Neural crest cell (in vitro differentiated cells): ENCODE results near the gene CCDC181. TPM values are rescaled to one million over a fixed set of nuclear protein-coding genes. Genes with fewer than 3 reads are reported as not detected.

Experiments used
- DNase-seq: peaks from one replicate; pipeline ENCODE4 v3.0.0; 2021; ENCODE audit warnings: low read depth, mixed read lengths, low spot score
- H3K27ac Mint-ChIP-seq: one replicate; pipeline ENCODE4 v1.8.0; 2021; ENCODE audit warnings: mild to moderate bottlenecking, mixed read lengths; ENCODE audit not compliant: unreplicated experiment
- H3K27me3 Mint-ChIP-seq: 2 replicates; pipeline ENCODE4 v1.8.0; 2021; ENCODE audit warnings: low read depth, mild to moderate bottlenecking, mixed read lengths
- H3K36me3 Mint-ChIP-seq: 2 replicates; pipeline ENCODE4 v1.8.0; 2021; ENCODE audit warnings: low read depth, mild to moderate bottlenecking, mixed read lengths
- H3K4me1 Mint-ChIP-seq: 2 replicates; pipeline ENCODE4 v1.8.0; 2021; ENCODE audit warnings: mixed read lengths
- H3K4me3 Mint-ChIP-seq: one replicate; pipeline ENCODE4 v1.8.0; 2021; ENCODE audit warnings: mild to moderate bottlenecking, mixed read lengths
- H3K9me3 Mint-ChIP-seq: 2 replicates; pipeline ENCODE4 v1.8.0; 2021; ENCODE audit warnings: mixed read lengths
- total RNA-seq: library from RNA; stranded (reverse); gene quantifications from 2 replicates; pipeline ENCODE4 v1.2.1, GENCODE V29; 2021
- TF ChIP-seq, protein P1 (sequence below): fragments of 200-600 bp; sonication (generic); conservative IDR thresholded peaks from 2 replicates; pipeline ENCODE4 v1.5.0; 2021; ENCODE audit warnings: antibody characterized with exemption, mild to moderate bottlenecking

CCDC181 gene
- total RNA-seq, 1 donor from 2014 or later, result 7.5 TPM

DNA sequence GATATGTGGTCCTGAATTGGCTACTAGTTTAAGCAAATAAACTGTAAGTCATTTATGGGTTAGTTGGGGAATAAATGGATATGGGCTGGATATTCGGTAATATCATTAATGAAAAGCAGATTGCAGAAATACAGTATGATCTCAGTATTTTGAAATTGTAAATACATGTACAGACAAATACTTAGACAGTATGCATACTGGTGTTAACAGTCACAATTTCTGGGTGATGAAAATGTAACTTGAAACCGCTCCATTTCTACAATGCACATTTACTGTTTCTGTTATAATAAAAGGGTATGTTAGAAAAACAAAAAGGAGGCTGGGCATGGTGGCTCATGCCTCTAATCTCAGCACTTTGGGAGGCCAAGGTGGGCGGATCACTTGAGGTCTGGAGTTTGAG, 31.3 kb downstream of the CCDC181 start:
- TF ChIP-seq, protein P1, sequence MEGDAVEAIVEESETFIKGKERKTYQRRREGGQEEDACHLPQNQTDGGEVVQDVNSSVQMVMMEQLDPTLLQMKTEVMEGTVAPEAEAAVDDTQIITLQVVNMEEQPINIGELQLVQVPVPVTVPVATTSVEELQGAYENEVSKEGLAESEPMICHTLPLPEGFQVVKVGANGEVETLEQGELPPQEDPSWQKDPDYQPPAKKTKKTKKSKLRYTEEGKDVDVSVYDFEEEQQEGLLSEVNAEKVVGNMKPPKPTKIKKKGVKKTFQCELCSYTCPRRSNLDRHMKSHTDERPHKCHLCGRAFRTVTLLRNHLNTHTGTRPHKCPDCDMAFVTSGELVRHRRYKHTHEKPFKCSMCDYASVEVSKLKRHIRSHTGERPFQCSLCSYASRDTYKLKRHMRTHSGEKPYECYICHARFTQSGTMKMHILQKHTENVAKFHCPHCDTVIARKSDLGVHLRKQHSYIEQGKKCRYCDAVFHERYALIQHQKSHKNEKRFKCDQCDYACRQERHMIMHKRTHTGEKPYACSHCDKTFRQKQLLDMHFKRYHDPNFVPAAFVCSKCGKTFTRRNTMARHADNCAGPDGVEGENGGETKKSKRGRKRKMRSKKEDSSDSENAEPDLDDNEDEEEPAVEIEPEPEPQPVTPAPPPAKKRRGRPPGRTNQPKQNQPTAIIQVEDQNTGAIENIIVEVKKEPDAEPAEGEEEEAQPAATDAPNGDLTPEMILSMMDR, result no peak
- Mint-ChIP-seq H3K4me1 (no peaks in the 10 kb centered on the region), H3K27ac (no peak overlapping the region), H3K4me3 (no peak overlapping the region), H3K27me3 (no peaks in the 10 kb centered on the region), H3K9me3 (peaks cover 3% of the 10 kb centered on the region), H3K36me3 (peaks cover 39% of the 10 kb centered on the region)
- DNase-seq, result no peak

DNA sequence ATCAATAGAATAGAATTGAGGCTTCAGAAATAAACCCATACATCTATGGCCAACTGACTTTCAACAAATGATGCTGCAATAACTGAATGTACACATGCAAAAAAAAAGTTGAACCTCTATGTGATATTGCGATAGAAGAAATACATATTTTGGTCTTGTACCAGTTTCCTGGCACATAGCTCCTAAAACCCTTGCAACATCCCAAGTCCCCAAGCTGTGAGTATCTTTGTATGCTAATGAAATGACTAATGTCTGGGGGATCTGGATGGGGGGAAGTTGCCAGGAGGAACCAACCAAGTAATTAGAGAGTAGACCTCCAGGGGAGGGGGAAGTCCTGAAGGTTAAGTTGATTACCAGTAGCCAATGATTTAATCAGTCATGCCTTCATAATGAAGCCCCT, 34.9 kb downstream of the CCDC181 start:
- no peak for DNase-seq
- TF ChIP-seq, protein P1, result no peak
- H3K27ac Mint-ChIP-seq, result no peak overlapping the region
- H3K9me3 Mint-ChIP-seq, result no peaks in the 10 kb centered on the region
- peaks cover 30% of the 10 kb centered on the region for H3K36me3 Mint-ChIP-seq
- no peaks in the 10 kb centered on the region for H3K4me1 Mint-ChIP-seq
- no peaks in the 10 kb centered on the region for H3K27me3 Mint-ChIP-seq
- H3K4me3 Mint-ChIP-seq, result no peak overlapping the region

DNA sequence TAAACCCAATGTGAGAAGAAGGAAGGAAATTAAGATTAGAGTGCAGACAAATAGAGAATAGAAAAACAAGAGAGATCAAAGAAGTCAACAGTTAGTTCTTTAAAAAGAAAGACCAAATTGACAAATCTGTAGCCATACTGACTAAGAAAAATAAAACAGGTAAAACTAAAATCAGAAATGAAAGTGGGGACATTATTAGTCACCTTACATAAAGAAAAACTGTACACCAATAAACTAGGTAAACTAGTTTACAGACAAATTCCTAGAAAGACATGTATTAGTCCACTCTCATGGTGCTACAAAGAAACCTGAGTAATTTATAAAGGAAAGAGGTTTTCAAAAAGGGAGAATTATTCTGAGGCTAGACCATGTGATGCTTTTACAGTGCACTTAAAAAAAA, 37.0 kb downstream of the CCDC181 start:
- DNase-seq, result no peak
- H3K9me3 Mint-ChIP-seq, result no peaks in the 10 kb centered on the region
- TF ChIP-seq, protein P1, result no peak
- H3K27ac Mint-ChIP-seq, result no peak overlapping the region
- H3K4me3 Mint-ChIP-seq, result no peak overlapping the region
- peaks cover 24% of the 10 kb centered on the region for H3K36me3 Mint-ChIP-seq
- H3K4me1 Mint-ChIP-seq, result no peaks in the 10 kb centered on the region
- no peaks in the 10 kb centered on the region for H3K27me3 Mint-ChIP-seq

DNA sequence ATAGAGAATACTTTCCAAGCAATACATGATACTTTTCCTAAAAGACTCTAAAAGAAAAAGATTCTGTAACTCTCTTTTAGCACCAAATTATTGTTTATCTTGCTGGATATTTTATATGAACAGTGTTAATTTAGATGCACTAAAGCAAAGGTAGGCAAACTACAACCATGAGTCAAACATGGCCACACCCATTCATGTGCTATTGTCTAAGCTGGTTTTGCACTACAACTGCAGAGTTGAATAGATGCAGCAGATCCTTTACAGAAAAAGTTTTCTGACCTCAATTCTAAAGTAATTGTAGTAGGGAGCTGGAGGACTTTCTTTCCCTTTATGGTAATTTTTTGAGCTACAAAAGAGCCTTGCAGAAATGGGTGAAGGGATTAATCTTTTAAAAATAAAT, 39.9 kb downstream of the CCDC181 start:
- H3K27me3 Mint-ChIP-seq, result no peaks in the 10 kb centered on the region
- no peak for DNase-seq
- no peak overlapping the region for H3K4me3 Mint-ChIP-seq
- H3K27ac Mint-ChIP-seq, result no peak overlapping the region
- H3K4me1 Mint-ChIP-seq, result no peaks in the 10 kb centered on the region
- H3K9me3 Mint-ChIP-seq, result no peaks in the 10 kb centered on the region
- peaks cover 19% of the 10 kb centered on the region for H3K36me3 Mint-ChIP-seq
- TF ChIP-seq, protein P1, result no peak

DNA sequence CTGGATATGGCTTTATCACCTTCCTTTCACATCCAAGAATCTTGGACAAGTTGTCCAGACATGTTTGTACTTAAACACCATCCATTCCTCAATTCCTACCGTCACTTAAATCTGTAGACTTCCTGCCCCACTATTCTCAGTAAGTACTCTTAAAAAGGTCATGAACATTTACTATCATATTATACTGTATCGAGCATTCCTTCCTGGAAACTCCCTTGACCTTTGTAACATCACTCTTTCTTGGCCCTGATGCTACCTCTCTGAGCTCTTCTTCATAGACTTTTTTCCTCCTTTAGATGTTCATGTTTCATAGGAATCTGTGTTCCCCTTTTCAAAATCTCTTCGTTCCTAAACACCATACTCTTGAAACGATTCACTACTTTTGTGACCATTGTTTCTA, 43.8 kb downstream of the CCDC181 start:
- Mint-ChIP-seq H3K4me3 (no peak overlapping the region), H3K4me1 (no peaks in the 10 kb centered on the region), H3K27me3 (no peaks in the 10 kb centered on the region), H3K9me3 (no peaks in the 10 kb centered on the region), H3K27ac (no peak overlapping the region), H3K36me3 (peaks cover 3% of the 10 kb centered on the region)
- DNase-seq, result no peak
- TF ChIP-seq, protein P1, result no peak

DNA sequence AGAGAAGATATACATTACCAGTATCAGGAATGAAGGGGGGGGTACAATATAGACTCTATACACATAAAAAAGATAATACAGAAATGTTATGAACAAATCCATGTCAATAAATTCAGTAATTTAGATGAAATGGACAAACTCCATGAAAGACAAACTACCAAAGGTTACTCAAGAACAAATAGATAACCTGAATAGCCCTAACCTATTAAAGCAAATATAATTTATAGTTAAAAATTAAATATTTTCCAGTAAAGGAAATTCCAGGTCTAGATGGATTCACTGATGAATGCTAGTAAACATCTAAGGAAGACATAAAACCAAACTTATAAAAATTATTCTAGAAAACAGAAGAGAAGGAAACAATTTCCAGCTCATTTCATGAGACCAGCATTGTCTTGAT, 46.1 kb downstream of the CCDC181 start:
- DNase-seq, result no peak
- no peaks in the 10 kb centered on the region for H3K4me1 Mint-ChIP-seq
- TF ChIP-seq, protein P1, result no peak
- H3K27me3 Mint-ChIP-seq, result no peaks in the 10 kb centered on the region
- H3K4me3 Mint-ChIP-seq, result no peak overlapping the region
- no peak overlapping the region for H3K27ac Mint-ChIP-seq
- no peaks in the 10 kb centered on the region for H3K36me3 Mint-ChIP-seq
- H3K9me3 Mint-ChIP-seq, result no peaks in the 10 kb centered on the region
